Endothelial cell of umbilical vein (primary cell): ENCODE results near the gene SETD1A. TPM values are rescaled to one million over a fixed set of nuclear protein-coding genes. Genes with fewer than 3 reads are reported as not detected.

ENCODE experiments used
- BruUV-seq: library from RNA; stranded (reverse); fragments of 400-500 nt; replicated peaks from 2 replicates; lab custom pipeline; 2021; lab: Mats Ljungman, UMichigan
- CTCF ChIA-PET: fragments of 300-600, 350-600 bp; sonication (Branson Sonifier 250); formaldehyde crosslinking; loops from one replicate; lab custom pipeline; 2021; ENCODE audit warnings: antibody characterized with exemption, inconsistent platforms; lab: Charles Lee
- POLR2A ChIA-PET: fragments of 300-600, 350-600 bp; sonication (Branson Sonifier 250); formaldehyde crosslinking; loops from one replicate; lab custom pipeline; 2021; ENCODE audit warnings: antibody characterized with exemption, inconsistent platforms; lab: Charles Lee
- DNase-seq: peaks from one replicate; pipeline ENCODE4 v3.0.0-alpha.2; 2011; ENCODE audit warnings: low read depth, low spot score
- FAIRE-seq: peaks from 2 replicates; lab custom pipeline; 2011; peaks lifted over from hg19 to GRCh38; lab: Jason Lieb, UNC
- H2AFZ ChIP-seq: 2 replicates; pipeline ENCODE4 v1.6.0; 2012; ENCODE audit warnings: low read depth, low read length, control low read depth, inconsistent platforms
- H3K27ac ChIP-seq: 2 replicates; pipeline ENCODE4 v1.5.1; 2011; ENCODE audit warnings: low read depth, mild to moderate bottlenecking, control low read depth, low read length, moderate library complexity; ENCODE audit not compliant: insufficient read depth
- H3K27me3 ChIP-seq, 2 experiments: 2 replicates each; pipeline versions ENCODE4 v1.6.0 to v1.6.1; 2011; ENCODE audit warnings: low read length in 2 of 2, mixed read lengths in 1 of 2; ENCODE audit not compliant: control insufficient read depth in 2 of 2, insufficient read depth in 2 of 2
- H3K36me3 ChIP-seq, 2 experiments: 2 replicates in 1 of 2; 3 replicates in 1 of 2; pipeline ENCODE4 v1.5.1; 2011; ENCODE audit warnings: low read length in 2 of 2, mild to moderate bottlenecking in 1 of 2, moderate library complexity in 1 of 2; ENCODE audit not compliant: control insufficient read depth in 2 of 2, insufficient read depth in 2 of 2; ENCODE audit errors: extremely low read depth in 1 of 2
- H3K4me1 ChIP-seq: 3 replicates; pipeline ENCODE4 v1.5.1; 2011; ENCODE audit warnings: mild to moderate bottlenecking, low read length; ENCODE audit not compliant: control insufficient read depth, insufficient read depth; ENCODE audit errors: extremely low read depth
- H3K4me2 ChIP-seq: 2 replicates; pipeline ENCODE4 v1.6.1; 2011; ENCODE audit warnings: low read length, control low read depth, mixed read lengths; ENCODE audit not compliant: insufficient read depth
- H3K4me3 ChIP-seq, 3 experiments: fragments of 200-600 bp in 1 of 3; sonication (generic), shearing (Covaris generic) in 1 of 3; replicated peaks in 1 of 3; 2 replicates each; pipeline ENCODE4 v1.5.1; 2011 to 2016; ENCODE audit warnings: control low read depth in 3 of 3, low read length in 3 of 3, mild to moderate bottlenecking in 2 of 3, inconsistent platforms in 1 of 3, low read depth in 1 of 3, moderate library complexity in 1 of 3; ENCODE audit not compliant: insufficient read depth in 1 of 3
- H3K79me2 ChIP-seq: 2 replicates; pipeline ENCODE4 v1.6.0; 2012; ENCODE audit warnings: low read length, inconsistent platforms; ENCODE audit not compliant: control insufficient read depth, insufficient read depth
- H3K9ac ChIP-seq: replicated peaks from 2 replicates; pipeline ENCODE3; 2011; ENCODE audit warnings: low read length, control low read depth; ENCODE audit not compliant: insufficient read depth; ENCODE audit errors: extremely low read depth
- H3K9me1 ChIP-seq: replicated peaks from 3 replicates; pipeline ENCODE4 v1.6.0; 2011; ENCODE audit warnings: mild to moderate bottlenecking, low read length; ENCODE audit not compliant: control insufficient read depth, insufficient read depth; ENCODE audit errors: extremely low read depth
- H3K9me3 ChIP-seq: replicated peaks from 2 replicates; pipeline ENCODE4 v1.5.1; 2012; ENCODE audit warnings: low read length, inconsistent platforms; ENCODE audit not compliant: control insufficient read depth, insufficient read depth
- H4K20me1 ChIP-seq: replicated peaks from 2 replicates; pipeline ENCODE3; 2011; ENCODE audit warnings: mild to moderate bottlenecking, low read length; ENCODE audit not compliant: control insufficient read depth, insufficient read depth; ENCODE audit errors: extremely low read depth
- EZH2 ChIP-seq: IDR thresholded peaks from 2 replicates; pipeline ENCODE4 v1.6.1; 2012; ENCODE audit warnings: borderline replicate concordance, low read depth, mild to moderate bottlenecking, moderate library complexity, low read length, inconsistent platforms; ENCODE audit not compliant: severe bottlenecking
- FOS ChIP-seq: IDR thresholded peaks from 2 replicates; pipeline ENCODE4 v1.6.1; 2011; ENCODE audit warnings: mild to moderate bottlenecking, low read length, moderate library complexity, borderline replicate concordance; ENCODE audit not compliant: insufficient read depth
- GATA2 ChIP-seq: IDR thresholded peaks from 2 replicates; pipeline ENCODE4 v1.7.0; 2011; ENCODE audit warnings: low read depth, mild to moderate bottlenecking, moderate library complexity, mixed read lengths, low read length; ENCODE audit not compliant: insufficient read length, insufficient read depth
- JUN ChIP-seq: IDR thresholded peaks from 2 replicates; pipeline ENCODE4 v1.6.1; 2011; ENCODE audit warnings: borderline replicate concordance, low read depth; ENCODE audit not compliant: insufficient read length, insufficient read depth
- MAX ChIP-seq: IDR thresholded peaks from 2 replicates; pipeline ENCODE4 v1.6.1; 2011; ENCODE audit not compliant: insufficient read depth, insufficient read length
- MYC ChIP-seq: IDR thresholded peaks from one replicate; pipeline ENCODE4 v1.6.1; 2011; ENCODE audit warnings: mild to moderate bottlenecking, low read depth, low read length
- POLR2A ChIP-seq: IDR thresholded peaks from 2 replicates; pipeline ENCODE4 v1.6.1; 2012; ENCODE audit warnings: low read depth, mild to moderate bottlenecking, control low read depth, low read length
- POLR2AphosphoS5 ChIP-seq: IDR thresholded peaks from 2 replicates; pipeline ENCODE4 v1.6.1; 2012; ENCODE audit warnings: low read depth, mild to moderate bottlenecking, control low read depth, low read length, moderate library complexity; ENCODE audit not compliant: insufficient read depth
- dilution Hi-C: fragments of 300-500 bp; cut with MboI; formaldehyde crosslinking; loops from one replicate; pipeline ENCODE4 v1.15.0; 2019; ENCODE audit warnings: low sequenced_read_pairs; ENCODE audit not compliant: extremely low pct_ligation_motif_present
- intact Hi-C: fragments of 100-400 bp; cut with micrococcal nuclease; formaldehyde crosslinking; loops from one replicate; pipeline ENCODE4 v1.10.0; 2022
- polyA plus RNA-seq, 4 experiments: library from polyadenylated mRNA; depleted of rRNA in 3 of 4; stranded (reverse) in 3 of 4; unstranded in 1 of 4; fragments of >200 nt; gene quantifications; 2 replicates each; pipeline versions ENCODE4 v1.2.1 to v1.2.3, GENCODE V29; 2011 to 2012; ENCODE audit warnings: missing spikeins in 1 of 4
- total RNA-seq: library from RNA; stranded (reverse); gene quantifications from 2 replicates; pipeline ENCODE4 v1.2.3, GENCODE V29; 2021
- TF ChIP-seq, protein P1 (sequence below), 2 donors: IDR thresholded peaks; 1 replicate in 1 of 2; 2 replicates in 1 of 2; pipeline ENCODE4 v1.5.1; 2011; ENCODE audit warnings: low read length in 2 of 2, mild to moderate bottlenecking in 2 of 2, moderate library complexity in 2 of 2, control low read depth in 1 of 2, inconsistent platforms in 1 of 2, low read depth in 1 of 2; ENCODE audit not compliant: insufficient read depth in 1 of 2; ENCODE audit errors: extremely low read depth in 1 of 2

SETD1A gene
- total and polyA plus RNA-seq, 2 donors (not counting 3 experiments of a cell fraction or from before 2014, with no cell fraction given) = 3.5 to 21.3 TPM

- H3K27me3 ChIP-seq = no peaks in the 10 kb centered on the region
- H3K9me1 ChIP-seq = no peaks in the 10 kb centered on the region
- no peaks in the 10 kb centered on the region for H3K4me1 ChIP-seq
- H3K27ac ChIP-seq = no peak overlapping the region
- no peaks in the 10 kb centered on the region for H3K9me3 ChIP-seq
- H3K4me3 ChIP-seq = no peak overlapping the region
- no peak overlapping the region for H3K4me2 ChIP-seq
- no peaks in the 10 kb centered on the region for H3K79me2 ChIP-seq
- TF ChIP-seq, protein P1, sequence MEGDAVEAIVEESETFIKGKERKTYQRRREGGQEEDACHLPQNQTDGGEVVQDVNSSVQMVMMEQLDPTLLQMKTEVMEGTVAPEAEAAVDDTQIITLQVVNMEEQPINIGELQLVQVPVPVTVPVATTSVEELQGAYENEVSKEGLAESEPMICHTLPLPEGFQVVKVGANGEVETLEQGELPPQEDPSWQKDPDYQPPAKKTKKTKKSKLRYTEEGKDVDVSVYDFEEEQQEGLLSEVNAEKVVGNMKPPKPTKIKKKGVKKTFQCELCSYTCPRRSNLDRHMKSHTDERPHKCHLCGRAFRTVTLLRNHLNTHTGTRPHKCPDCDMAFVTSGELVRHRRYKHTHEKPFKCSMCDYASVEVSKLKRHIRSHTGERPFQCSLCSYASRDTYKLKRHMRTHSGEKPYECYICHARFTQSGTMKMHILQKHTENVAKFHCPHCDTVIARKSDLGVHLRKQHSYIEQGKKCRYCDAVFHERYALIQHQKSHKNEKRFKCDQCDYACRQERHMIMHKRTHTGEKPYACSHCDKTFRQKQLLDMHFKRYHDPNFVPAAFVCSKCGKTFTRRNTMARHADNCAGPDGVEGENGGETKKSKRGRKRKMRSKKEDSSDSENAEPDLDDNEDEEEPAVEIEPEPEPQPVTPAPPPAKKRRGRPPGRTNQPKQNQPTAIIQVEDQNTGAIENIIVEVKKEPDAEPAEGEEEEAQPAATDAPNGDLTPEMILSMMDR (IDR thresholded peaks at IDR 0.05; ENCODE audit: extremely low read depth in 1 of 2, insufficient read depth in 1 of 2, low read depth in 1 of 2, low read length in 2 of 2) = no peak
- no peak for TF ChIP-seq FOS
- no peak for TF ChIP-seq POLR2A
- TF ChIP-seq MAX = no peak
- no peak for TF ChIP-seq POLR2AphosphoS5
- no peak for TF ChIP-seq JUN
- no peak for TF ChIP-seq MYC
- TF ChIP-seq EZH2 = no peak
- TF ChIP-seq GATA2 = no peak
- no peak overlapping the region for H2AFZ ChIP-seq
- H4K20me1 ChIP-seq = no peaks in the 10 kb centered on the region
- POLR2A ChIA-PET = interaction anchor here (0.6 kb wide), 1 partner anchor 103 kb away, joined by 3 read pairs; no protein-coding TSS in a partner anchor
- H3K9ac ChIP-seq = no peak overlapping the region
- intact Hi-C loops = no loop called here
- dilution Hi-C loops = no loop called here
- CTCF ChIA-PET = interaction anchor here (1.2 to 2.8 kb wide), 2 partner anchors 8 to 11 kb away, joined by 5 to 17 read pairs; partner anchors contain the start of gene HSD3B7
- FAIRE-seq (no peak), DNase-seq (no peak)
- H3K36me3 ChIP-seq = no peaks in the 10 kb centered on the region
- BruUV-seq = no TSS peak
Observed at GRCh38 chr16:30992931-30993816, 35.6 kb downstream of the SETD1A start.
